Pancreas (tissue), 10 donors: ENCODE measurements around the gene NT5DC1. TPM values are rescaled to one million over a fixed set of nuclear protein-coding genes. Genes with fewer than 3 reads are reported as not detected.

Experiments used
- ATAC-seq, 4 donors: fragments of 200-7000 bp; cut with Tn5 transposase; one replicate each; pipeline versions ENCODE4 v1.8.0 to v1.9.1; 2020; ENCODE audit warnings: mild to moderate bottlenecking in 4 of 4, moderate library complexity in 4 of 4
- DNase-seq, 6 donors: peaks; one replicate each; pipeline ENCODE4 v3.0.0-alpha.2; 2020
- FAIRE-seq: peaks from 2 replicates; lab custom pipeline; 2012; peaks lifted over from hg19 to GRCh38; lab: Jason Lieb, UNC
- H3K27ac ChIP-seq, 4 donors: fragments of 200-600 bp; sonication (generic); 1 replicate in 3 of 4; 2 replicates in 1 of 4; pipeline versions ENCODE4 v1.5.0 to v1.8.0; 2020
- H3K27me3 ChIP-seq, 4 donors: fragments of 200-600 bp; one replicate each; pipeline ENCODE4 v1.8.0; 2021
- H3K36me3 ChIP-seq, 3 donors: fragments of 200-600 bp; sonication (generic) in 1 of 3; one replicate each; pipeline versions ENCODE4 v1.5.0 to v1.8.0; 2020 to 2021
- H3K4me1 ChIP-seq, 3 donors: fragments of 200-600 bp; one replicate each; pipeline ENCODE4 v1.8.0; 2021
- H3K4me3 ChIP-seq, 4 donors: fragments of 200-600 bp; sonication (generic) in 2 of 4; one replicate each; pipeline versions ENCODE4 v1.5.0 to v1.8.0; 2020 to 2021
- H3K9me3 ChIP-seq, 4 donors: fragments of 200-600 bp; one replicate each; pipeline ENCODE4 v1.8.0; 2021
- WGBS, 2 donors: extraction: QIAGEN DNeasy Blood & Tissue Kit; methylation state at CpG; one replicate each; pipeline ENCODE4 v1.1.7; 2013; 5-methylcytosine and 5-hydroxymethylcytosine counted together
- intact Hi-C, 3 donors: fragments of 100-400 bp; cut with DNase I; formaldehyde crosslinking; loops; one replicate each; pipeline versions ENCODE4 v1.11.1 to v1.14.2; 2022
- polyA plus RNA-seq, 2 donors: library from polyadenylated mRNA; stranded (reverse); fragments of 200-250 nt; gene quantifications; one replicate each; pipeline ENCODE4 v1.2.3, GENCODE V29; 2013
- total RNA-seq, 6 donors: library from RNA; stranded (reverse); fragmentation: NEBNext Ultra II Directional in 4 of 6; extraction: Animal tissue kit (Norgen Biotek cat#: 25700) in 4 of 6; gene quantifications; one replicate each; pipeline versions ENCODE4 v1.2.1 to v1.2.4, GENCODE V29; 2021 to 2023
- TF ChIP-seq, protein P1 (sequence below), 4 donors: fragments of 200-600 bp; sonication (generic) in 3 of 4; IDR thresholded peaks; one replicate each; pipeline versions ENCODE4 v1.5.0 to v1.8.0; 2021; ENCODE audit warnings: antibody characterized with exemption in 4 of 4
- donor health status: healthy with polysubstance abuse.
- donor health status: DM: no; HTN: no; CAD: no; lungs with moderate emphysema.
- donor health status: DM: no; HTN: no; CAD: no.
- donor health status: control.
- donor health status: control.
- donor health status: Bipolar disorder and iron deficiency.
- donor health status: DM: yes; HTN: yes; CAD: no.
- donor health status: DM: no; HTN: no; CAD: no.
- donor health status: DM: no; HTN: no; CAD: no.
- donor health status: DM: yes; HTN: yes; CAD: no.

Gene NT5DC1
- total and polyA plus RNA-seq, 8 donors: 4.4 to 28.3 (median 20.4) TPM

DNA sequence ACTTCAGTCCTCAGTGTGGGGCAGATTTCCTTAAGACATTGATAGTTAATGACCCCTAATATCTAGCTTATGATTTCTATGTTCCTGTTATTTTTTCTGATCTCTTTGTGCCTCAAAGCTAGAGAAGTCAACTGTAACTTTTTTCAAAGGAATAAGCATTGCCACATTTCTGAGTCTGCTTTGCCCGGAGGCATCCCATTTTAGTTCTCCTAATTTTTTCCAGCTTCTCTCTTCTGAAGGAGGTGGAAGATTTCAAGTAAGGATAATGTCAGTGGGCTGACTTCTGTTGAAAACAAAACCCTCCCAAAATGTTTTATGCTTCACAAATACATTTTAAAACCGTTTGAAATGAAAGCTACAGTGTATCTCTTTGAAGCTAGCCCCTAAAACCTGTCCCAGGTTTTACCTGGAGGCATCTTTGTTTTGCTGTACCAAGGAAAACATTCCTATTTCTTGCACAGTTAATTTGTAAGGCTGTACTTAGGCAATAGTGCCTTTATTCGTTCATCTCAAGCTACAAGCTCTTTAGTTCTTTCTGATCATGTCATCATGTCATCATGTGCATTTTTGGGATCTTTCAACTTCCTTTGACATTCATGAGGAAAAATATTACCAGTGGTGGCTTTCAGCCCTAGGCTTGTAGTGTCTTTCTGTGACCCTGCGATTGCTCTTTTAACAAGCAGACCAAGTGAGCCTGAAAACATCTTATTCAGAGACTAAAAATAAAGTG is 107.6 kb downstream of the NT5DC1 start:
- no peak overlapping the region for H3K4me3 ChIP-seq
- no peak overlapping the region for H3K27ac ChIP-seq
- H3K4me1 ChIP-seq: no peaks in the 10 kb centered on the region
- FAIRE-seq: no peak
- TF ChIP-seq, protein P1, sequence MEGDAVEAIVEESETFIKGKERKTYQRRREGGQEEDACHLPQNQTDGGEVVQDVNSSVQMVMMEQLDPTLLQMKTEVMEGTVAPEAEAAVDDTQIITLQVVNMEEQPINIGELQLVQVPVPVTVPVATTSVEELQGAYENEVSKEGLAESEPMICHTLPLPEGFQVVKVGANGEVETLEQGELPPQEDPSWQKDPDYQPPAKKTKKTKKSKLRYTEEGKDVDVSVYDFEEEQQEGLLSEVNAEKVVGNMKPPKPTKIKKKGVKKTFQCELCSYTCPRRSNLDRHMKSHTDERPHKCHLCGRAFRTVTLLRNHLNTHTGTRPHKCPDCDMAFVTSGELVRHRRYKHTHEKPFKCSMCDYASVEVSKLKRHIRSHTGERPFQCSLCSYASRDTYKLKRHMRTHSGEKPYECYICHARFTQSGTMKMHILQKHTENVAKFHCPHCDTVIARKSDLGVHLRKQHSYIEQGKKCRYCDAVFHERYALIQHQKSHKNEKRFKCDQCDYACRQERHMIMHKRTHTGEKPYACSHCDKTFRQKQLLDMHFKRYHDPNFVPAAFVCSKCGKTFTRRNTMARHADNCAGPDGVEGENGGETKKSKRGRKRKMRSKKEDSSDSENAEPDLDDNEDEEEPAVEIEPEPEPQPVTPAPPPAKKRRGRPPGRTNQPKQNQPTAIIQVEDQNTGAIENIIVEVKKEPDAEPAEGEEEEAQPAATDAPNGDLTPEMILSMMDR (IDR thresholded peaks at IDR 0.05): no peak
- intact Hi-C loops: no loop called here
- no peak for ATAC-seq
- H3K27me3 ChIP-seq: no peaks in the 10 kb centered on the region
- whole genome bisulfite sequencing, 2 donors: 75 to 85% methylated on average over 4 of the region's 4 CpGs
- DNase-seq: no peak
- no peaks in the 10 kb centered on the region for H3K9me3 ChIP-seq
- no peaks in the 10 kb centered on the region for H3K36me3 ChIP-seq

DNA sequence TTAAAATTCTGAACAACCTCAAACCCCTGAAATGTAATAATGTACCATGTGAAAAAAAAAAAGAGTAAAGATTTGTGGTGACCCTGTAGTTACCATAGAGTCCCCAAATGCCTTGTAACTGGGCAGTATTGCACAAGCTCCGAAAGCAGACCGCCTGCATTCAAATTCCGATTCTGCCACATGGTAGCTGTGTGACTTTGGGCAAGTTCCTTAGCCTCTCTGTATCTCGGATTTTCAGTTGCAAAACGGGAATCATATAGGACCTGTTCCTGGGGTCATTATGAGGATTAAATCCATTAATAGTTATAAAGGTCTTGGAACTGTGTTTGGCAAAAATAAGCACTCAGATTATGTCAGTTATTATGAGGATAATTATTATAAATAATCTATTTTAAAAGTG is 109.7 kb downstream of the NT5DC1 start:
- H3K36me3 ChIP-seq: no peaks in the 10 kb centered on the region
- FAIRE-seq: no peak

DNA sequence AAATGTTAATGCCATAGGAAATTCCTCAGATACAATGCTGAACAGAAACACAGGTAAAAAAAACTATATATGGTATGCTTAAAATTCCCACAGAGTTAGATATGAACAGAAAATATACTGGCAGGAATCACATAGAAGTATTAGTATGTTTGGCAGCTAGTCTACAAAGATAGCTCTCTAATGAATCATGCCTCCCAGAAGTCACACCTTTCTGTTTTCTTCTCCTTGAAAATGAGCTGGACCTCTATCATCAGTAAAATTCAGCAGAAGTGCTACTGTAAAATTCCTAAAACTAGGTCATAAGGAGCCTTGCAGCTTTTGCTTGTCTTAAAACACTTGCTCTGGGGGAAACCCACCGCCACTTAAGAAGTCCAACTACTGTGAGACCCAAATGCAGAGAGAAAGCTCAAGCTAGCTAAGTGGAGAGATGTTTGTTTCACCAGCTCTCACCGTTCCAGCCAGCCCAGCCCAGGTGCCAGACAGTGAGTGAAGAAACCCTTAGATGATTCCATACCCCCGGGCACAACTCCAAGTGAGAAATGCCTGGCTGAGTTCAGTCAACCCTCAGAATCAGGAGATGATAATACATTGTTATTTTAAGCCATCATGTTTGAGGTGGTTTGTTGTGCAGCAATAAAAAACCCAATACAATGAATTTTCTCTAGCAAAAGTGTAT is 110.2 kb downstream of the NT5DC1 start:
- ATAC-seq (peak in 2 of 4 donors; percentile 32 to 44), FAIRE-seq (no peak), DNase-seq (no peak)
- TF ChIP-seq, protein P1 (IDR thresholded peaks at IDR 0.05): no peak
- intact Hi-C loops: no loop called here
- no peaks in the 10 kb centered on the region for H3K9me3 ChIP-seq
- no peak overlapping the region for H3K27ac ChIP-seq
- WGBS, 2 donors: 59 to 65% methylated on average over 3 of the region's 3 CpGs
- H3K36me3 ChIP-seq: no peaks in the 10 kb centered on the region
- no peaks in the 10 kb centered on the region for H3K27me3 ChIP-seq
- H3K4me3 ChIP-seq: no peak overlapping the region
- H3K4me1 ChIP-seq: no peaks in the 10 kb centered on the region

More for the DNA sequence above, 109.7 kb downstream of the NT5DC1 start:
- 83 to 92% methylated on average over 5 of the region's 5 CpGs for WGBS, 2 donors
- Histone ChIP-seq H3K4me3 (no peak overlapping the region), H3K27me3 (no peaks in the 10 kb centered on the region), H3K27ac (no peak overlapping the region), H3K4me1 (no peaks in the 10 kb centered on the region), H3K9me3 (no peaks in the 10 kb centered on the region)
- TF ChIP-seq, protein P1 (IDR thresholded peaks at IDR 0.05): no peak
- no peak for DNase-seq
- intact Hi-C loops: no loop called here
- ATAC-seq: no peak

DNA sequence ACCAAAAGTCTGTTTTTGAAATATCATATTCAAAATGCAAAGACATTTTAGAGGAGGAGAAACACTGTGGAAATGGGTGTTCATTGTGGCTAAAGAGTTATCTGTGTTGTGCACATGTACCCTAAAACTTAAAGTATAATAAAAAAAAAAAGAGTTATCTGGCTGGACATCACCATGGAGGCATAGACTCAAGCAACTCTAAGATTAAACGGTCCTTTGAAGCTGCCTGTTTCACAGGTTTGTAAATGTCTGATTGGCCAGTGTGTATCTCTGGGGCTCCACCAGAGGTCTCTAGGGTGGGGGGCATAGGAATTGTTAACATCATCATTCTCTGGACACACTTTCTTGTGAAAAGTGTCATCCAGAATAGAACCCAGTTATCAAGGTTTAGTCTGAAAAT is 114.0 kb downstream of the NT5DC1 start:
- FAIRE-seq (no peak), DNase-seq (no peak), ATAC-seq (no peak)
- Histone ChIP-seq H3K27me3 (no peaks in the 10 kb centered on the region), H3K27ac (no peak overlapping the region), H3K4me1 (no peaks in the 10 kb centered on the region), H3K4me3 (no peak overlapping the region), H3K9me3 (no peaks in the 10 kb centered on the region), H3K36me3 (no peaks in the 10 kb centered on the region)
- TF ChIP-seq, protein P1 (IDR thresholded peaks at IDR 0.05): no peak
- WGBS, 2 donors: 73 to 82% methylated on average over 1 of the region's 1 CpG
- intact Hi-C loops: no loop called here

DNA sequence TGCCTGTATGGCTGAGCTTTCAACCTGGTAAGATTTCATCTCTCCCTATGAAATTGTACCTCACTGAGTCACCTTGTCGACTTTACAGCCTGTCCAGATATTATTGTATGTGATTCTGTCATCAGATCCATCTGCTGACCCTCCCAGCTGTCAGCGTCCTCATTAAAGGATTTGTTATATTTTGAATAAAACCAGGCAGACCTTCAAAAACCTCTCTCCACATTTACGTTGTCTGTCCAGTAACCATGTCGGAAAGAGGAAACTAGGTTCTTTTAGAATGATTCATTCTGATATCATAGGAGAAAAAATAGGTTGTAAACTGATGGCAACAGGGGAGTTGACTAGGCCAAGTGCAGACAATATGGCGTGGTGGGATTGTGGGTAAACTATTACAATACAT is 114.8 kb downstream of the NT5DC1 start:
- FAIRE-seq: no peak
- no peak for DNase-seq
- TF ChIP-seq, protein P1 (IDR thresholded peaks at IDR 0.05): no peak
- WGBS, 2 donors: 92% methylated on average over 5 of the region's 5 CpGs
- intact Hi-C loops: no loop called here
- Histone ChIP-seq H3K27ac (no peak overlapping the region), H3K4me1 (no peaks in the 10 kb centered on the region), H3K4me3 (no peak overlapping the region), H3K9me3 (no peaks in the 10 kb centered on the region), H3K27me3 (no peaks in the 10 kb centered on the region), H3K36me3 (no peaks in the 10 kb centered on the region)
- ATAC-seq: no peak
